HG02943 (cell line): Measurements from ENCODE around the gene SMARCAL1.

Source experiments
- ATAC-seq: cut with Tn5 transposase; IDR thresholded peaks from one replicate; pipeline ENCODE4 v1.9.1; 2021; ENCODE audit warnings: mild to moderate bottlenecking, low read depth, moderate library complexity; ENCODE audit not compliant: unreplicated experiment

Gene SMARCAL1

GRCh38 chr2:216426166-216426777 lies 14.0 kb downstream of the SMARCAL1 start:
- no peak for ATAC-seq

GRCh38 chr2:216426938-216427337 lies 14.7 kb downstream of the SMARCAL1 start:
- ATAC-seq: no peak

GRCh38 chr2:216428618-216429350 lies 16.5 kb downstream of the SMARCAL1 start:
- ATAC-seq: no peak

GRCh38 chr2:216429428-216429827 lies 17.1 kb downstream of the SMARCAL1 start:
- no peak for ATAC-seq

- no peak for ATAC-seq
Observed at GRCh38 chr2:216430811-216431530, 18.7 kb downstream of the SMARCAL1 start.

GRCh38 chr2:216431531-216431856 lies 19.2 kb downstream of the SMARCAL1 start:
- ATAC-seq: no peak

GRCh38 chr2:216436383-216436782 lies 24.1 kb downstream of the SMARCAL1 start:
- ATAC-seq: no peak

GRCh38 chr2:216441308-216442010 lies 29.2 kb downstream of the SMARCAL1 start:
- ATAC-seq: no peak

GRCh38 chr2:216445501-216445900 lies 33.2 kb downstream of the SMARCAL1 start:
- ATAC-seq: no peak

- ATAC-seq: no peak
Observed at GRCh38 chr2:216446343-216446742, 34.1 kb downstream of the SMARCAL1 start.

- ATAC-seq: no peak
Observed at GRCh38 chr2:216447293-216447692, 35.0 kb downstream of the SMARCAL1 start.

GRCh38 chr2:216448829-216449228 lies 36.5 kb downstream of the SMARCAL1 start:
- no peak for ATAC-seq

- no peak for ATAC-seq
Observed at GRCh38 chr2:216450346-216450745, 38.1 kb downstream of the SMARCAL1 start.

GRCh38 chr2:216450784-216451183 lies 38.5 kb downstream of the SMARCAL1 start:
- ATAC-seq: no peak

- ATAC-seq: no peak
Observed at GRCh38 chr2:216453955-216454614, 41.8 kb downstream of the SMARCAL1 start.

GRCh38 chr2:216463148-216463547 lies 50.9 kb downstream of the SMARCAL1 start:
- no peak for ATAC-seq

- no peak for ATAC-seq
Observed at GRCh38 chr2:216464104-216464720, 51.9 kb downstream of the SMARCAL1 start.

GRCh38 chr2:216465579-216466195 lies 53.4 kb downstream of the SMARCAL1 start:
- ATAC-seq: no peak

- ATAC-seq: no peak
Observed at GRCh38 chr2:216467845-216468244, 55.6 kb downstream of the SMARCAL1 start.

- no peak for ATAC-seq
Observed at GRCh38 chr2:216469661-216470060, 57.4 kb downstream of the SMARCAL1 start.
